Middle frontal gyrus (tissue), 1 donor: Measurements from ENCODE around the gene EME2.

Experiments
- DNase-seq: peaks from one replicate; pipeline ENCODE4 v3.0.0-alpha.2; 2015; ENCODE audit warnings: low spot score; ENCODE audit errors: extremely low spot score

EME2 gene

DNA sequence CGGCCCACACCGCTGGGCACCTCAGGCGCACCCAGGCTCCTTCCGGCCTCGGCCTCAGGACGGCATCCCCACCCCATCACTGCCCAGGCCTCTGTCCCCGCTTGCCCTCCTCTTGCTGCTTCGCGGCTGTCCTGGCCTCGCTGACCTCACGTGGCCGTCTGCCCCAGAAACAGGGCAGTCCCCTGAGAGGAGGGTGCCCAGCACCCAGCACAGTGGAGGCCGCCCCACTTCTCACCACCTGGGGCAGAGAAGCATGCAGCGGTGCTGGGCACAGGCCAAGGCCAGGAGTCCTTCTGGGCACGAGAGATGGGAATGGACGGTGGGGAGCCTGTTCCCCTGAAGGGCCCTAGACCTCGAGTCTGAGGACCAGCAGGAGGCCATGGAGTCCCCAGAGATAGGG lies 45.1 kb downstream of the EME2 start:
- DNase-seq = no peak

DNA sequence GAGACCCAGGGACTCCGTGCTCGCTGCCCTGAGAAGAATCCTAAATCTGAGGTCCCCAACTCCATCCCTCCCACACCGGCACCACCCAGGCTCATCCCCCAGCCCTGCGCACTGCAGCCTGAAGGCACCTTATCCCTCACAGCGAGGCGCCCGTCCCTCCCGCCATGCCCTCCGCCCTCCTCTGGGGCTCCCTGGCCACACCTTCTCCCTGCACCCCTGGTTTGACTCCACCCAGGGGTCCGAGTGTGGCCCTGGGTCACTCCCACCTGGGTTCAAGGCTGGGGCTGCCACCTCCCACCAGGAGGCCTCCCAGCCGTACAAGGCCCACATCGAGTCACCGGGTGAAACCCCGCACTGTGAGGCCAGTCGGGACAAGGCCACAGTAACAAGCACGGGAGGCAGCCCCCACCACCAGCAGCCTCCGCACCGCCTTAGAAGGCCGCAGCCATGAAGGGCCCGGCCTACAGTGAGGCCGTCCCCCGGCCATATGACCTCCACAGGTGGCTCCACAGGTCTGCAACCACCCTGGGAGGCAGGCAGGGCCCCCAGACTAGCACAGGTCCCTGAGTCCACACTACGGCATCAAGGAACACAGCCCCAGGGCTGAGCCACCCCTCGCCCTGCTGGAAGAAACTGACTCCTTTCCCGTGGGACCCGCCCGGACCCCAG lies 45.7 kb downstream of the EME2 start:
- DNase-seq = no peak

DNA sequence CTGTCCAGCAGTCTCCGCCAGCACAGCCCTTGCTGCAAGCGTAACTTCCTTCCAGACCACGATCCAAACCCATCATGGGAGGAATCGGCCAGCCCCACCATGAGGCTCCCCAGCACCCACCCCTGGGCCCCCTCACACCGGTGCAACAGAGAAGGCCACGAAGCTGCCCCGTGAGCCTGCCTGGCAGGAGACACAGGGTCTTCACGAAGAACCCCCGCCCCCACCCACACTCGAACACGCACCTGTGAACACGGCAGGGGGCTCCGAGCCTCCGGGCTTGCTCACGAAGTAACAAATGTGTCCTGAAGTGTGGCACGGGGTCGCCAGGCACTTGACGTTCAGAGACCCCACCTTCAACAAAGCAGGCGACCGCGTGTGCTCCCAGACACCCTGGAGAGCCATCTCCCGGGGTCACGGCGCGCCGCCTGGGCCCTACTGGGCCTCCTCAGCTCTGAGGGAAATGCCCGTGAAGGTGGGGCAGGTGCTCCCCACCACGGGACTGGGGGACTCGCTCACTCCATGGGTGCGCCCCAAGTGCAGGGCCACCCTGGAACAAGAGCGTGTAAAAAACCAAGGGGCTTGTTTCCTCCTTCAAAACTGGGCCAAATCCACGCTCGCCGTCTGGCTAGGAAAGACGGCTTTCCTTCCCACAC lies 46.4 kb downstream of the EME2 start:
- DNase-seq = no peak

DNA sequence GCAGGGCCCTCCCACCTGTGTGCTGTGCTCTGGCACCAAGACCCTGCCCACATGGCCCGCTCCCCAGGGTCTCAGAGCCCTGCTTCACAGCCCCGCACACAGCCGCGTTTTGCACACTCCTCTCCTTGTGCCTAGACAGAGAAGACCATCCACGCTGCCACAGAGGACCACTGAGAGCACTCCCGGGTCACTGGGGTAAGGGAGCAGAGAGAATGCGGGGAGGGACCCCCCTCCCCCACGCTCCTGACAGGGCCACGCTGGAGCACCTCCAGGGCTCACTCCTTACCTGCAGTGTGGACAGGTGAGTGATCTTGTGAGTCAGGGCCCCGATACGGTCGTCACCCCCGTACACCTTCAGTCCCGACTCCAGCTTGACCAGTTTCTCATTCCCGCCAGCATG lies 47.0 kb downstream of the EME2 start:
- no peak for DNase-seq

DNA sequence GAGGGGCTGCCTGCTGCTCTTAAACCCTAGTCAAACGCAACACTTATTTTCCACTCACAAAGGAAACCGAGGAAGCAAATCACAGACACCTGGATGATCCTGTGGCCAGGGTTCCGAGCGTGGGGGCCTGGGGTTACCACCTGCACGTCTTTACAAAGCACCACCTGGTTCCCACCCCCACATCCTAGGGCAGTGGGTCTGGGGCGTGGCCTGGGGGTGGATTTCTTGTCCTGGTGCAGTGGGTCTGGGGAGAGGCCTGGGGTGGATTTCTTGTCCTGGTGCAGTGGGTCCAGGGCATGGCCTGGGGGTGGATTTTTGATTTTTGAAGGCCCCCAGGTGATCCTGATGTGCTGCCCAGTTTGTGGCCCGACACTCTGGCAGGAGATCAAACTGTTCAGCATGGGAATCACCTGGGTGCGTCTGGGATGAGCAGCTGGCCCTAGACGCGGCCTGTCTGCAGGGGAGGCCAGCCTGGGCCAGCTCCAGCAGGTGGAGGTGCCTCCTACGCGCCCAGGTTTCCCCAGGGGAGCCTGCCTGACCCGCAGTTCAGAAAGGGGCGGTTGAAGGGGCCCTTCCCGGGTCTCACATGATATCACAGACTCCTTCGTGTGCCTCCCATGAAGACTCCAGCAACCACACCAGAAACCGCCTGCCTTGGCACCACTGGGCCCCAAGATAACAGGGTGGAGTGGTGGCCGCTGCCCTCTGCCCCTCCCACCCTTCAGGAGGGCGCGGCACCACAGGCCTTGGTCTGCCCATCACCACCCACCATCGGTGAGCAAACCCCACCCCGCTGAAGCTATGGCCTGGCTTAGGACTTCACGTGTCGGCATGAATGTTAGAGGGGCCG lies 47.7 kb downstream of the EME2 start:
- DNase-seq = no peak

DNA sequence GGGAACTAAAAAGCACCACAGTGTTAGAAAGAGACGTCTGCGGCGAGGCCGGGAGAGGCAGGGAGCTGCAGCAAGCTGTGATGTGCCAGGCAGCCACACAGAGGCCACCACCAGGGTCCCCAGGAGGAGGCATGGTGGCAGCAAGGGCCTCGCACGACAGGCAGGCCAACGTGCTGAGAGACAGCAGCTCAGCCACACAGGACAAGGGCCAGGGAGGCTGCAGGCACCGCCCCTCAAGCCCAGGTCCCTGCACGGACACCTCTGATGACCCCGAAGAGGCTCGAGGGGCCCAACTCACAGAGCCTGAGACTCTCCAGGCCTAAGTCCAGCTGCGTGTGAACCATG lies 48.3 kb downstream of the EME2 start:
- DNase-seq = no peak

DNA sequence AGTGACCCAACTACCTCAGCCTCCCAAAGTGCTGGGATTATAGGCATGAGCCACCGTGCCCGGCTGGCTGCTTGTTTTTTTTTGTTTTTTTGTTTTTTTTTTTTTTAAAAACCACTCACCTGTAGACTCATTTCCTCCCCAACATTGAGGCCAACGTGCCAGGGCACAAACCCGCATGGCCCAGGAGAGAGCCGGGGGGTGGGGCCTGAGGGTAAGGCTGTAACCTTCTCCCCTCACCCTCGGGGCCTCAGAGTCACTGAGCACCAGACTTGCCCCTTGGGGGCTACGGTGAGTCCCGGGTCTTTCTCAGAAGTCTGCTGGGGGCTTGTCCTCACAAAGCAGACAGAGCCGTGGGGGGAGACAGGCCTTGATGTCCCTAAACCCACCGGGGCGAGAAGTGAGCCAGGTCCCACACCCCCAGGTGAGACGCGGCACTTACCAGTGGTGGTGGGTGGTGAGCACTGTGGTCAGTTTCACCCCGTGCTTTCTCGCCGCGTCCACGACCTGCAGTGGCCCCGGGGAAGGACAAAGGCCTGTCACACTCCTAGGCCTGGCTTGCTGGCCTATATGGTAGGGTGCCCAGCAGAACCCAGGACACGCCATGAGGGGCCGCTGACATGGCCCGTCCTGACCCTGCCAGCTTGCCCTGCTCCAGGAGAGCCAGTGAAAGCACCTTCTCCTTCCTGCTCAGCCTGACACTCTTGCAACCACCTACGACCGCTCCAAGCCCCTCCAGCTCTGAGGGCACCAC lies 49.4 kb downstream of the EME2 start:
- no peak for DNase-seq

DNA sequence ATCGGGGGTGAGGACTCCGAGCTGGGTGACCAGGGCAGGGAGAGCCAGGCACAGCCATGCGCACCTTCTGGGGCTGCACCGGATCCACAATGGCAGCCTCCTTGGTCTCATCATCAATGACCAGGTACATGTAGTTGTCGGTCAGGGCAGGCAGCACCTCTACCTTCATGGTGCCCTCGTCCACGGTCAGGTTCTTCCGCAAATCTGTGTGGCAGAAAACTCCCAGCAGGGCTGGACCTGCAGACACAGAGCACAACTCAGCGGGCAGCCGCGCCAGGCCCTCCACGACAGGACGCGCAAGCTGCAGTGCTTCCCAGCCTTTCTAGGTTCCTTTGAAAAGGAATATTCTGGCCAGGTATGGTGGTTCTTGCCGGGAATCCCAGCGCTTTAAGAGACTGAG lies 50.2 kb downstream of the EME2 start:
- DNase-seq = no peak

DNA sequence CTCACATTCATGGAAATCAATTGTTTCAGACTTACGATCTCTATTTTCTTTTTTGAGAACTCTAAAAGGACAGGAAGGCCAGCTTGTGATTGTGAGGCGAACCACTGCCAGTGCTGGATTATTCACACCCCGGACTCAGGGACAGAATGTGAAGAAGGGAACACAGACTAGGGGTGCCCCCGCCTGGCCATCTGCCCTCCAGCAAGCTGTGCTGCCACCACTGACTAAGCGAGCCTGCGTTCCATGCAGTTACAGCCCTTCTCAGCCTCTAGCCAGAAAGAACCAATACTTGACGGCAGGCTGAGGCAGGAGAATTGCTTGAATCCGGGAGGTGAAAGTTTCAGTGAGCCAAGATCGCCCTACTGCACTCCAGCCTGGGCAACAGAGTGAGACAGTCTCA lies 51.2 kb downstream of the EME2 start:
- peak; percentile 20 for DNase-seq

DNA sequence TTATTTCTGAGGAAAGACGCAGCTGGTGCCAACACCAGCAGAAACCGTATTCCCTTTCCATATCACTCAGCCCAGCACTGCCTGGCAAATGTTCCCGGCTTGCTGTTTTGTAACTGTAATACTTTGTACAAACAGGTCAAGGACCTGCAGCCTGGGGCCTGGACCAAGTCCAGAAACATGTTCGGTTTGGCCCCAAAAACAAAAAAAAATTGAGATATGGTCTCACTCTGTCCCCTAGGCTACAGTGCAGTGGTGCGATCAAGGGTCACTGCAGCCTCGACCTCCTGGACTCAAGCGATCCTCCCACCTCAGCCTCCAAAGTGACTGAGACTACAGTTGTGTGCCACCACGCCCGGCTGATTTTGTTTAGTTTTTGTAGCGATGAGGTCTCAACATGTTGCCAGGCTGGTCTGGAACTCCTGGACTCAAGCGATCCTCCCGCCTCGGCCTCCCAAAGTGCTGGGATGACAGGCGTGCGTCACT lies 52.8 kb downstream of the EME2 start:
- DNase-seq = no peak
